Measurements from ENCODE around the gene MARCKSL1. TPM values are rescaled to one million over a fixed set of nuclear protein-coding genes. Genes with fewer than 3 reads are reported as not detected.
A peak's percentile ranks its signal among the peaks of the same experiment; 100 is the strongest.

Gene MARCKSL1
- total and polyA plus RNA-seq, 2 of the 8 experiments (the other 6 are each of a cell fraction or from before 2014, with no cell fraction given) = 536 to 558 TPM

GRCh38 chr1:32361308-32361673, 25.3 kb upstream of the MARCKSL1 start:
- no peak overlapping the region for H2AFZ ChIP-seq (ENCODE audit: low read length)
- H3K18ac ChIP-seq (ENCODE audit: extremely low read depth, low read length) = no peak overlapping the region; the same call in 1 of the 2 replicates
- peaks cover 0 to 3% (median 1%) of the 10 kb centered on the region in 4 experiments; a peak in 4 of 7 replicates for H3K4me1 ChIP-seq (replicated peaks in 1 of 4; ENCODE audit: control insufficient read depth in 3 of 4, insufficient read depth in 4 of 4, low read length in 3 of 4)
- peak overlapping the region in 1 of 4 experiments; percentile 53; a peak in 2 of 8 replicates for H3K4me3 ChIP-seq (ENCODE audit: extremely low read depth in 1 of 4, insufficient read depth in 2 of 4, low read depth in 3 of 4, low read length in 4 of 4)
- H3K4me2 ChIP-seq (ENCODE audit: insufficient read depth in 1 of 2, low read depth in 2 of 2, low read length in 2 of 2) = peak overlapping the region; percentile 49 to 68; a peak in 3 of 4 replicates
- CTCF ChIA-PET (ENCODE audit: partially characterized antibody) = interaction anchor here (1.3 kb wide), 1 partner anchor 145 kb away, joined by 3 read pairs; no protein-coding TSS in a partner anchor
- H4K8ac ChIP-seq (ENCODE audit: extremely low read depth, insufficient read depth, low read length) = peak overlapping the region; percentile 62; the same call in 1 of the 2 replicates
- TF ChIP-seq SIN3A (conservative IDR thresholded peaks at IDR 0.05 in 1 of 2, IDR thresholded peaks at IDR 0.05 in 1 of 2; ENCODE audit: low read depth in 1 of 2, low read length in 2 of 2) = 0 out of 4 replicates have a peak, but pooled peaks of 1 of the 2 experiments have one; percentile 56
- peak; percentile 69; the same call in 1 of the 2 replicates for TF ChIP-seq POLR2AphosphoS5 (IDR thresholded peaks at IDR 0.05; ENCODE audit: low read depth, low read length)
- no peak for TF ChIP-seq ZNF274 (IDR thresholded peaks at IDR 0.05; ENCODE audit: borderline replicate concordance, extremely low read depth, low read length)
- TF ChIP-seq CREB1 (IDR thresholded peaks at IDR 0.05) = peak; percentile 58
- TF ChIP-seq EZH2 (IDR thresholded peaks at IDR 0.05; ENCODE audit: low read depth, low read length, severe bottlenecking) = peak; percentile 27
- TF ChIP-seq MAX (IDR thresholded peaks at IDR 0.05) = peak; percentile 99
- TF ChIP-seq TAF7 (optimal IDR thresholded peaks at IDR 0.05; ENCODE audit: borderline replicate concordance, low read depth, low read length) = no peak
- TF ChIP-seq USF2 (IDR thresholded peaks at IDR 0.05; ENCODE audit: low read length) = peak; percentile 68
- TF ChIP-seq, protein P1, sequence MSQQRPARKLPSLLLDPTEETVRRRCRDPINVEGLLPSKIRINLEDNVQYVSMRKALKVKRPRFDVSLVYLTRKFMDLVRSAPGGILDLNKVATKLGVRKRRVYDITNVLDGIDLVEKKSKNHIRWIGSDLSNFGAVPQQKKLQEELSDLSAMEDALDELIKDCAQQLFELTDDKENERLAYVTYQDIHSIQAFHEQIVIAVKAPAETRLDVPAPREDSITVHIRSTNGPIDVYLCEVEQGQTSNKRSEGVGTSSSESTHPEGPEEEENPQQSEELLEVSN (IDR thresholded peaks at IDR 0.05) = peak; percentile 100
- no peak overlapping the region for H3K27ac ChIP-seq (ENCODE audit: low read depth, low read length)
- peaks cover 3 to 24% (median 14%) of the 10 kb centered on the region in 4 experiments for H3K27me3 ChIP-seq (replicated peaks in 1 of 4; ENCODE audit: control insufficient read depth in 3 of 4, extremely low read depth in 1 of 4, insufficient read depth in 3 of 4, low read length in 3 of 4)
- no peaks in the 10 kb centered on the region; a peak in 1 of 4 replicates for H3K9me3 ChIP-seq (ENCODE audit: insufficient read depth in 2 of 2, low read depth in 1 of 2, low read length in 1 of 2)
- no peak overlapping the region for H3K23ac ChIP-seq (ENCODE audit: insufficient read length)
- no peak overlapping the region for H4K91ac ChIP-seq (replicated peaks; ENCODE audit: insufficient read length, low read length)
- H4K5ac ChIP-seq (ENCODE audit: insufficient read length, low read depth, low read length) = no peak overlapping the region
- no peak overlapping the region for H3K14ac ChIP-seq (ENCODE audit: insufficient read length)
- no peak for DNase-seq (ENCODE audit: low read depth in 1 of 2, low spot score in 2 of 2)
- H4K20me1 ChIP-seq (replicated peaks in 1 of 2; ENCODE audit: control insufficient read depth in 1 of 2, insufficient read depth in 2 of 2, low read length in 2 of 2) = peaks cover 0 to 5% of the 10 kb centered on the region in 2 experiments
- 58% methylated on average over 26 of the region's 35 CpGs; no CpG with 5 or more reads in 1 of the 2 experiments for WGBS, 2 experiments (ENCODE audit: extremely low coverage in 1 of 2, insufficient coverage in 1 of 2, insufficient read length in 1 of 2, insufficient replicate concordance in 2 of 2, low coverage in 1 of 2, low lambda C conversion rate in 2 of 2, missing lambda C conversion rate in 1 of 2)
- H2BK20ac ChIP-seq (ENCODE audit: low read length) = no peak overlapping the region
- no peak overlapping the region for H2BK12ac ChIP-seq (ENCODE audit: low read depth, low read length)
- peaks cover 9% of the 10 kb centered on the region; the same call in 1 of the 2 replicates for H3K23me2 ChIP-seq (ENCODE audit: low read depth, low read length)
- no peak overlapping the region for H3K4ac ChIP-seq (replicated peaks; ENCODE audit: insufficient read length, low read depth, low read length)
- no peaks in the 10 kb centered on the region for H3K79me2 ChIP-seq (ENCODE audit: control insufficient read depth in 1 of 2, insufficient read depth in 2 of 2, low read length in 2 of 2)
- H3K9ac ChIP-seq (replicated peaks in 1 of 4; ENCODE audit: extremely low read depth in 1 of 4, low read depth in 3 of 4, low read length in 3 of 4) = no peak overlapping the region
- POLR2A ChIA-PET (ENCODE audit: partially characterized antibody) = interaction anchor here (1.7 to 6.8 kb wide), 6 partner anchors 11 to 30 kb away, joined by 3 to 68 read pairs (median 28); partner anchors contain the start of gene MARCKSL1
- no peaks in the 10 kb centered on the region for H3K79me1 ChIP-seq (ENCODE audit: low read depth, low read length)
- H3K36me3 ChIP-seq (ENCODE audit: control insufficient read depth in 2 of 4, insufficient read depth in 4 of 4, low read length in 3 of 4) = peaks cover 0 to 19% (median 6%) of the 10 kb centered on the region in 4 experiments; a peak in 4 of 8 replicates
- no peak overlapping the region for H2BK15ac ChIP-seq (ENCODE audit: low read length)
- FAIRE-seq = no peak
- no peak overlapping the region for H2BK5ac ChIP-seq (ENCODE audit: low read depth, low read length)
- H3K56ac ChIP-seq (replicated peaks; ENCODE audit: insufficient read length, low read depth, low read length) = no peak overlapping the region
- no peak overlapping the region for H2BK120ac ChIP-seq (replicated peaks; ENCODE audit: low read depth, low read length)
- H2AK5ac ChIP-seq (ENCODE audit: low read depth, low read length) = no peak overlapping the region

Measured in H1 (cell line).